Activated CD4-positive, alpha-beta T cell treated with anti-CD3 and anti-CD28 coated beads, Interleukin-2, Interleukin-6, amounts not matched to agents 100 ng/mL and 50 ng/mL, durations not matched to agents 16 hours and 8 hours (primary cell): Measurements from ENCODE around the gene GABPA.
A peak's percentile ranks its signal among the peaks of the same experiment; 100 is the strongest.
"Not testable (repeated sequence)": the region's sequence is repeated elsewhere in the genome, so short reads cannot be mapped to it uniquely, and the experiment has no call there.

Experiments used
- DNase-seq: peaks from one replicate; pipeline ENCODE4 v3.0.0-alpha.2; 2020

GABPA gene

GRCh38 chr21:25742900-25743299 is 8.1 kb downstream of the GABPA start:
- no peak for DNase-seq

GRCh38 chr21:25744854-25745253 is 10.1 kb downstream of the GABPA start:
- DNase-seq: no peak

- DNase-seq: peak; percentile 10
These were observed 15.3 kb downstream of the GABPA start for GRCh38 chr21:25750085-25750484.

- no peak for DNase-seq
These were observed 17.6 kb downstream of the GABPA start for GRCh38 chr21:25752416-25752815.

- DNase-seq: no peak
These were observed 21.6 kb downstream of the GABPA start for GRCh38 chr21:25756190-25756932.

GRCh38 chr21:25757531-25757930 is 22.8 kb downstream of the GABPA start:
- no peak for DNase-seq

- DNase-seq: peak; percentile 34
These were observed 24.8 kb downstream of the GABPA start for GRCh38 chr21:25759573-25759972.

GRCh38 chr21:25760061-25760460 is 25.3 kb downstream of the GABPA start:
- DNase-seq: no peak

GRCh38 chr21:25760677-25761076 is 25.9 kb downstream of the GABPA start:
- DNase-seq: no peak

- no peak for DNase-seq
These were observed 29.3 kb downstream of the GABPA start for GRCh38 chr21:25764065-25764464.

GRCh38 chr21:25767921-25768320 is 33.1 kb downstream of the GABPA start:
- DNase-seq: no peak

- DNase-seq: peak; percentile 10
These were observed 37.9 kb downstream of the GABPA start for GRCh38 chr21:25772686-25773085.

GRCh38 chr21:25776440-25776839 is 41.7 kb downstream of the GABPA start:
- DNase-seq: no peak

- DNase-seq: not testable (repeated sequence)
These were observed 43.5 kb downstream of the GABPA start for GRCh38 chr21:25778126-25778875.

- DNase-seq: no peak
These were observed 53.9 kb downstream of the GABPA start for GRCh38 chr21:25788677-25789076.

GRCh38 chr21:25790122-25790877 is 55.5 kb downstream of the GABPA start:
- DNase-seq: peak; percentile 36

GRCh38 chr21:25790878-25791204 is 56.1 kb downstream of the GABPA start:
- no peak for DNase-seq

GRCh38 chr21:25791319-25791718 is 56.5 kb downstream of the GABPA start:
- no peak for DNase-seq

GRCh38 chr21:25801217-25802014 is 66.6 kb downstream of the GABPA start:
- peak; percentile 95 for DNase-seq

- no peak for DNase-seq
These were observed 71.3 kb downstream of the GABPA start for GRCh38 chr21:25806060-25806459.

- DNase-seq: no peak
These were observed 72.4 kb downstream of the GABPA start for GRCh38 chr21:25807191-25807590.

GRCh38 chr21:25809013-25809412 is 74.2 kb downstream of the GABPA start:
- peak; percentile 58 for DNase-seq

- no peak for DNase-seq
These were observed 76.4 kb downstream of the GABPA start for GRCh38 chr21:25811186-25811585.
